ENCODE data around the gene PTBP1. TPM values are rescaled to one million over a fixed set of nuclear protein-coding genes. Genes with fewer than 3 reads are reported as not detected.

Gene PTBP1
- total and polyA plus RNA-seq, 9 of the 15 experiments (the other 6 are each of a cell fraction or from before 2014, with no cell fraction given) = 14.0 to 759 (median 234) TPM

- TF ChIP-seq, protein P1, sequence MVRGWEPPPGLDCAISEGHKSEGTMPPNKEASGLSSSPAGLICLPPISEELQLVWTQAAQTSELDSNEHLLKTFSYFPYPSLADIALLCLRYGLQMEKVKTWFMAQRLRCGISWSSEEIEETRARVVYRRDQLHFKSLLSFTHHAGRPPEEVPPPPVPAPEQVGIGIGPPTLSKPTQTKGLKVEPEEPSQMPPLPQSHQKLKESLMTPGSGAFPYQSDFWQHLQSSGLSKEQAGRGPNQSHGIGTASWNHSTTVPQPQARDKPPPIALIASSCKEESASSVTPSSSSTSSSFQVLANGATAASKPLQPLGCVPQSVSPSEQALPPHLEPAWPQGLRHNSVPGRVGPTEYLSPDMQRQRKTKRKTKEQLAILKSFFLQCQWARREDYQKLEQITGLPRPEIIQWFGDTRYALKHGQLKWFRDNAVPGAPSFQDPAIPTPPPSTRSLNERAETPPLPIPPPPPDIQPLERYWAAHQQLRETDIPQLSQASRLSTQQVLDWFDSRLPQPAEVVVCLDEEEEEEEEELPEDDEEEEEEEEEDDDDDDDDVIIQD (CRISPR knock-in tag; IDR thresholded peaks at IDR 0.05) = no peak
- TF ChIP-seq VEZF1 (CRISPR knock-in tag; IDR thresholded peaks at IDR 0.05) (peak; percentile 55), SRF (CRISPR knock-in tag; IDR thresholded peaks at IDR 0.05) (0 out of 4 replicates have a peak, but pooled peaks of 1 of the 2 experiments have one; percentile 44), TAF1 (IDR thresholded peaks at IDR 0.05; ENCODE audit: control insufficient read depth, extremely low read depth, insufficient read depth, low read length, severe bottlenecking) (peak; percentile 30), SMARCA5 (IDR thresholded peaks at IDR 0.05) (no peak), ZNF224 (CRISPR knock-in tag; IDR thresholded peaks at IDR 0.05) (no peak), SRSF1 (IDR thresholded peaks at IDR 0.05; ENCODE audit: low read depth, low read length) (no peak), EWSR1 (IDR thresholded peaks at IDR 0.05; ENCODE audit: borderline replicate concordance, low read depth, partially characterized antibody) (no peak), ELF1 (tag; IDR thresholded peaks at IDR 0.05) (0 out of 2 replicates have a peak, but pooled peaks have one; percentile 38), RBM14 (IDR thresholded peaks at IDR 0.05; ENCODE audit: borderline replicate concordance, insufficient read depth, low read depth, low read length) (no peak), ZC3H11A (IDR thresholded peaks at IDR 0.05; ENCODE audit: low read depth, low read length) (no peak), MAFK (IDR thresholded peaks at IDR 0.05; ENCODE audit: low read length) (no peak), SIX5 (IDR thresholded peaks at IDR 0.05; ENCODE audit: borderline replicate concordance in 1 of 2, insufficient read depth in 1 of 2, low read depth in 1 of 2, low read length in 2 of 2) (no peak), ZNF561 (CRISPR knock-in tag; conservative IDR thresholded peaks at IDR 0.05) (no peak), JUND (IDR thresholded peaks at IDR 0.05; ENCODE audit: borderline replicate concordance, low read depth, low read length) (peak; percentile 72), JUND (tag; IDR thresholded peaks at IDR 0.05; ENCODE audit: borderline replicate concordance, low read depth, low read length) (peak; percentile 50; the same call in 1 of the 3 replicates), NFIX (CRISPR knock-in tag; IDR thresholded peaks at IDR 0.05; ENCODE audit: low read depth) (no peak)
- TF ChIP-seq, protein P2, sequence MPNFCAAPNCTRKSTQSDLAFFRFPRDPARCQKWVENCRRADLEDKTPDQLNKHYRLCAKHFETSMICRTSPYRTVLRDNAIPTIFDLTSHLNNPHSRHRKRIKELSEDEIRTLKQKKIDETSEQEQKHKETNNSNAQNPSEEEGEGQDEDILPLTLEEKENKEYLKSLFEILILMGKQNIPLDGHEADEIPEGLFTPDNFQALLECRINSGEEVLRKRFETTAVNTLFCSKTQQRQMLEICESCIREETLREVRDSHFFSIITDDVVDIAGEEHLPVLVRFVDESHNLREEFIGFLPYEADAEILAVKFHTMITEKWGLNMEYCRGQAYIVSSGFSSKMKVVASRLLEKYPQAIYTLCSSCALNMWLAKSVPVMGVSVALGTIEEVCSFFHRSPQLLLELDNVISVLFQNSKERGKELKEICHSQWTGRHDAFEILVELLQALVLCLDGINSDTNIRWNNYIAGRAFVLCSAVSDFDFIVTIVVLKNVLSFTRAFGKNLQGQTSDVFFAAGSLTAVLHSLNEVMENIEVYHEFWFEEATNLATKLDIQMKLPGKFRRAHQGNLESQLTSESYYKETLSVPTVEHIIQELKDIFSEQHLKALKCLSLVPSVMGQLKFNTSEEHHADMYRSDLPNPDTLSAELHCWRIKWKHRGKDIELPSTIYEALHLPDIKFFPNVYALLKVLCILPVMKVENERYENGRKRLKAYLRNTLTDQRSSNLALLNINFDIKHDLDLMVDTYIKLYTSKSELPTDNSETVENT (CRISPR knock-in tag; IDR thresholded peaks at IDR 0.05) = 0 out of 2 replicates have a peak, but pooled peaks have one; percentile 15
- TF ChIP-seq, protein P3, sequence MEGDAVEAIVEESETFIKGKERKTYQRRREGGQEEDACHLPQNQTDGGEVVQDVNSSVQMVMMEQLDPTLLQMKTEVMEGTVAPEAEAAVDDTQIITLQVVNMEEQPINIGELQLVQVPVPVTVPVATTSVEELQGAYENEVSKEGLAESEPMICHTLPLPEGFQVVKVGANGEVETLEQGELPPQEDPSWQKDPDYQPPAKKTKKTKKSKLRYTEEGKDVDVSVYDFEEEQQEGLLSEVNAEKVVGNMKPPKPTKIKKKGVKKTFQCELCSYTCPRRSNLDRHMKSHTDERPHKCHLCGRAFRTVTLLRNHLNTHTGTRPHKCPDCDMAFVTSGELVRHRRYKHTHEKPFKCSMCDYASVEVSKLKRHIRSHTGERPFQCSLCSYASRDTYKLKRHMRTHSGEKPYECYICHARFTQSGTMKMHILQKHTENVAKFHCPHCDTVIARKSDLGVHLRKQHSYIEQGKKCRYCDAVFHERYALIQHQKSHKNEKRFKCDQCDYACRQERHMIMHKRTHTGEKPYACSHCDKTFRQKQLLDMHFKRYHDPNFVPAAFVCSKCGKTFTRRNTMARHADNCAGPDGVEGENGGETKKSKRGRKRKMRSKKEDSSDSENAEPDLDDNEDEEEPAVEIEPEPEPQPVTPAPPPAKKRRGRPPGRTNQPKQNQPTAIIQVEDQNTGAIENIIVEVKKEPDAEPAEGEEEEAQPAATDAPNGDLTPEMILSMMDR (IDR thresholded peaks at IDR 0.05 in 2 of 3, conservative IDR thresholded peaks at IDR 0.05 in 1 of 3; ENCODE audit: insufficient read depth in 2 of 3, low read depth in 1 of 3, low read length in 3 of 3) = peak; percentile 26 to 47 (median 26); a peak in 3 of 6 replicates
Observed at GRCh38 chr19:788983-789700, 8.1 kb upstream of the PTBP1 start (continued).

All from K562 (cell line).